GM18858 (cell line): ENCODE data around the gene HEMK1.
A peak's percentile ranks its signal among the peaks of the same experiment; 100 is the strongest.

Experiments used
- ATAC-seq: cut with Tn5 transposase; IDR thresholded peaks from one replicate; pipeline ENCODE4 v1.9.1; 2021; ENCODE audit not compliant: unreplicated experiment

Gene HEMK1

DNA sequence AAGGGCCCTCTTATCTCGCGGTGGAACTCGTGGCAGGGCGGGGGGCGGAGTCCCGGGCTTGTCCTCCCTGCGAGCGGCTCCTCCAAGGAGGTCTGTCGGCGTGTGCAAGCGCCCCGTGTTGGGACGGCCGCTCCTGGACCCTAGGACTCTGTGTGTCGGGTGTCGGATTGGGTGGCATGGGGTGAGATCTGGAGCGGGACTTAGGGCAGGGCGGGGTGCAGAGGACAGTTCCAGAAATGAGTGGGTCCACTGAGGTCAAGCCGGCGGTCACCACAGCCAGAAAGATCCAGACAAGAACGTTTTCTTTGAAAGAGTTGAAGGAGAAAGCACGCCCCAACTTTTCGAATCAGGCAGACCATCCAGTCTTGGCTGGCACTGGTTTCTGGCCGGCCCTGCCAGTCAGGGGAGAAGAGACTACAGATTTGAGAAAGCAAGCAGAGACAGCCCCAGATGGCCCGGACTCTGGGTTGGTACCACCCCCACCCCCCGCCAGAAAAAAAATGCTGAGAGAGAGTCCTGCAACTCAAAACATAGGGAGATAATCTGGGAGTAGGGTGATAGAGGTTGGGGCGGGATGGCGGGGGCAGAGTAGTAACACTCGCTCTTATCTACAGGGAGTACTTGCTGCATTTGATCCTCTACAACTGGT is 43.0 kb downstream of the HEMK1 start:
- no peak for ATAC-seq

DNA sequence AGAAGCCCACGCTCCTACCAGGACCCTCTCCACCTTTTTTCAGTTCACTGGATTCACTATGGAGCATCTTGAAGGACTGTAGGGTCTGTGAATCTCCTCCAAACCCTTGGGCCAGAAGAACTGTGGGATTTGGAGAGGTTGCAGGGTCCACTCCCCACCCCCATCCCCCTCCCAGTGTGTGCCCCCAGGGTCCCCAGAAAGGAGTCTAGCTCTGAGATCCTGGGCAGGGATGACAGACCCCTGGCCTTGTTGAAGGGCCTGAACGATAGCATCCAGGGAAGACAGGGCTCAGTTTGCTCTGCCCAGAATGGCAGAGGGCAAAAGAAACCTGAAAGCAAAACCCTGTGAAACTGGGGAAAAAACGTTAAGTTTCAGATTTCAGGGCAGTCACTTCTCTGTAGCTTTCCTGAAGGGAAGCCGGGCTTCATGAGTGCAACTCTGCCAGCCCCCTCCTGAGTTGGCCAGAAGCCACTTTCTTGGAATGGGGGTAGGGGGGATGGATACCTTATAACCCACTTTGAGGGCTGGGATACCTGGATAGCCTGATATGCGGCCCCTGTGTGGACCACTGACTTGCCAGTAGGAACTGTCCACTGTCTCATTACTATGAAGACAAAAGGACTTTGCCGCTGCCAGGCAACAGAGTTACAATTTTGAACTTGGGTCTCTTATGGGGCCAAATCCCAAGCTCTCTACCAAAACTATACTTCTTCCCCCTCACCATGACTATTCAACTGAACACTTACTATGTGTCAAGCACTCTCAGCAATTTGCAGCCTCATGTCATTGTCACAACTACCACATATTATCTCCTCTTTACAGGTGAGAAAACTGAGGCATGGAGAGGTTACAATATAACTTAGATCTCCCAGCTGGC is 43.9 kb downstream of the HEMK1 start:
- ATAC-seq = no peak

GRCh38 chr3:50615190-50615589 is 45.9 kb downstream of the HEMK1 start:
- no peak for ATAC-seq

GRCh38 chr3:50616003-50616769 is 46.9 kb downstream of the HEMK1 start:
- ATAC-seq = peak; percentile 38

DNA sequence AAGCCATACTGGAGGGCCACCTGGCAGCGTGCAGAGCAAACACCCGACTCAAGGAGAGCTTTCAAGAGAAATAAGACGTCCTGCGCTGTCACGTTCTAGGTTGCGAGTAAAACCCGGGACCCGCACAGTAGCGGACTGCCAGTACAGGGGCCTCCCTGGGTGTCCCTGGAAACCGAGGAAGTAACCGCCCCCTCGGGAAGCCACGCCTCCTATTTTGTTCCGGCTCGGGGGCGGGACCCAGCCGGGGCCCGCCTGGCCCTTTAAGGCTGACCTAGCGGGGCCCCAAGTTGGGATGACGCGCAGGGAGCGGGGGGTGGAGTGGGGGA is 47.4 kb downstream of the HEMK1 start:
- ATAC-seq = peak; percentile 50

GRCh38 chr3:50617096-50617791 is 47.9 kb downstream of the HEMK1 start, which contains the start of gene MAPKAPK3:
Gene MAPKAPK3 (plus strand): TSS chr3:50617151. CDS start chr3:50617566, 415 bp downstream.
- ATAC-seq = peak; percentile 16

DNA sequence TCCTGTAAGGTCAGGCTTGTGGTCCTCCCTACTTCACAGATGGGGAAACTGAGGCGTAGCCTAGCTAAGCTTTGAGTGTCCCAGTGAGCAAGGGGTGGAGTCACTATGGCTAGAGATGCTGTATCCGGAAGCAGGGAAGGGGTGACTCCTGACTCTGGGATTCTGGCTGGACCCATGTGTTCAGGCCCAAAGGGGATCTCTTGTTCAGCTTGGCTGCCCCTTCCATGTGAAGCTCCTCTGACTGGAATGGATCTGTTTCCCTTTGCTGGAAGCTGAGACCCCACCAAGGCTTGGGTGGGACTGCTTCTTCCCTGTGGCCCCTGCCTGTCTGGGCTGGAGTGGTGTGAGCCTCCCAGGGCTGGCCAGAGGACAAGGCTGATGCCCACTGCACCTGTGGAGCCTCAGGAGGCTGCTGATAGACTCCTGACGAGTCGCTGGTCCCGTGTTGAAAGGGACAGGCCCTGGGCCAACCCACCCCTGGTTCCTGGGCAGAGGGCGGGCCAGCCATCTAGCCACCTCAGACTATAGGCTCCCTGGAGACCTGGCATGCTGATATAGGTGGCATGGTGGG is 48.7 kb downstream of the HEMK1 start:
- no peak for ATAC-seq

- no peak for ATAC-seq
Observed at GRCh38 chr3:50620420-50620819, 51.1 kb downstream of the HEMK1 start.

DNA sequence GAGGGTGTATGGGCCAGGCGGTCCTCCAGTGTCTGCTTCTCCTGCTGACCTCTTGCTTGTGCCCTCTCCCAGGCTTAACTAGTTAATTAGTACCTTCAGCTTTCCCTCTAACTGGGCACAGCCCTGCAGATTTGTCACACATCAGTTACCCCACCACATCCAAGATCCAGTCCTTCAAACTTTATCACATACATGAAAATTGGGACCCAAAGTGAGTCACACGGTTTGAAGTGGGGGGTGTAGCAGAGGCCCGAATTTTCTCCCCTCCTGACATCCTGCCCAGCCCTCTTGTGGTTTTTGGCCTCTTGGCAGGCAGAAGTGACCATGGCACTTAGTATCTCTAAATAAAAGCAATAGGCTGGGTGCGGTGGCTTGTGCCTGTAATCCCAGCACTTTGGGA is 51.5 kb downstream of the HEMK1 start:
- ATAC-seq = no peak

DNA sequence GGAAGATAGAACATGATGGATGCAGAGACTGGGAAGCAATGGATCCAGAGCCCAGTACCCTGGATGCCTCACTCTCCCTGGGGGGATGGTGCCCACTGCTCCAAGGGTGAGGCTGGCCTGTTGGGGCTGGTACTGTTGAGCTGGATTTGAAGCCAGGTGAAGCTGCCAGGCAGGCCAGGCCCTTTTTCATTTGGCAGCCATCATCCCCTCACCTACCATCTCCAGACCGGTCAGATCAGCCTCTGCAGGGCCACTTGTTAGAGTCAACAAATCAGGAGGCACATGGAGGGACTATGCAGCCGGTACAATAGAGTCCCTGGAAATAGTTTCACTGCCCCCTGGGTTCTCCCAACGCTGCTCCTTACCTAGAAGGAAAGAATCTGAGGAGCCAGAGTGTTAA is 53.6 kb downstream of the HEMK1 start:
- ATAC-seq = no peak

DNA sequence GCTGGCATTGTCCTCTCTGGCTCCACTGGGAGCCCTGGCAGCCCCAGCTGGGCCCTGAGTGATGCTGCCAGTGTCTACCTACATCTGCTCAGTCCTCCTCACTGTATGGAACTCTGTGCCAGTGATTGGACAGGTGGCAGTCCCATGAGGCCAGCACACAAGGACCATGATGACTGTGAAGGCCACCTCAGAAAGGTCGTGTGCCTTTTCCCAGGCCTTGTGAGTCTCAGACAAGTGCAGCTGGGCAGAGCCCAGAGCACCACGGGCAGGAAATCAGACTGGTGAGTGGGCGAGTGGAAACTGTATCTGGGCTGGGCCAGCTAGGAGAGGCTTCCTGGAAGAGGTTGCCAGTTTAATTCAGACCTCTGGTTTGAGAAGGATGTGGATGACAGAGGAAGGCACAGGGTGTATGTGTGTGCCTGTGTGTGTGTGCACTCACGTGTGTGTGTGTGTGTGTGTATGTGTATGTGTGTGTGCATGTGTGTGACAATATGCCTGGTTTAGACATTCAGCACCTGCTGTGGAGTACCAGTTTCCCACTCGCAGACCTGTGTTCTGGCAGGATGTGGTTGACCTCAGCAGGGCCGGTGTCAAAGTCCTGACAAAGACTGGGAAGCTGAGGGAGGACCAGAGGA is 54.6 kb downstream of the HEMK1 start:
- ATAC-seq = peak; percentile 48

- no peak for ATAC-seq
Observed at GRCh38 chr3:50624634-50625033, 55.3 kb downstream of the HEMK1 start.

DNA sequence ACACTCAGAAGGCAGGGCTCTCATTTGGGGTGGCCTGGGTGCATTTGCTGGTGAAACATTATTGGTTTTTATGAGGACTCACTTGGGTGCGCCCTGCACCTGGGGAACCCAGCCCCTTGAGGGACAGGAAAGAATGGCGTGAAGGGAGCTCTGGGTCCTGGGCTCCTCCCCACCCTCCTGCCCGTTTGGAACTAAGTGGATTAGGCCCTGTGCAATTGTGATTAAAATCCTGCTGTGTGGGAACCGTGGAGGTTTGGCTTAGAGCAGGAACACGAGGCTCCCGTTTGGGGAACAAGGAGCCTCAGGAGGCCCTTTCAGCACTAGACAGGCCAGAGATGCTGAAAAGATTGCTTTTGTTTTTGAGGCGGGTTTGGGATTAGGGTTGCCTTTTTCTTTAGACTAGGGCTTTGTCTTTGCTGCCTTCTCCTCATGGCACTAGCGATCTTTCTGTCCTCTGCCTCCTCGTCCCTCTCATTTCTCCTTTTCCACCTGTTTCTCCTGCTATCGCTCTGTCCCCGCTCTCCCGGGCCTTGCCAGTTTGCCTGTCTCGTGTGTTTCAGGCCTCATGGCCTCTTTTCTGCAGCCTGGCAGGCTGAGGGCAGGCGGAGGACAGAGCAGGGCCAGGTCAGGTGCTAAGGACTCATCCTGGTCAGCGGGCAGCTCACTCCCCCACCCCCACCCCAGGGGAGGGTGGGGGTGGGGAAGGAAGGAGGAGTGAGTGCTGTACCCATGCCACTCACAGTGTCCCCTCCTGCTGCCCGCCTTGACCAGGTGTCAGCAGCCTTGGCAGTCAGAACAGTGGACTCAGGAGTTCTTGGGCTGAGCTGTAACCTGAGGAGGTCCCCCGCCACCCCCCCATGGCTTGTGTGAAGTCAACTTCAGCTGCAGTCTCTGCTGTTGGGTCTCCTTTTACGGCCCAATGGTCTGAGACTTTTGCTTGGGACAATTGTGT is 56.2 kb downstream of the HEMK1 start:
- ATAC-seq = no peak

GRCh38 chr3:50626401-50626800 is 57.1 kb downstream of the HEMK1 start:
- no peak for ATAC-seq

DNA sequence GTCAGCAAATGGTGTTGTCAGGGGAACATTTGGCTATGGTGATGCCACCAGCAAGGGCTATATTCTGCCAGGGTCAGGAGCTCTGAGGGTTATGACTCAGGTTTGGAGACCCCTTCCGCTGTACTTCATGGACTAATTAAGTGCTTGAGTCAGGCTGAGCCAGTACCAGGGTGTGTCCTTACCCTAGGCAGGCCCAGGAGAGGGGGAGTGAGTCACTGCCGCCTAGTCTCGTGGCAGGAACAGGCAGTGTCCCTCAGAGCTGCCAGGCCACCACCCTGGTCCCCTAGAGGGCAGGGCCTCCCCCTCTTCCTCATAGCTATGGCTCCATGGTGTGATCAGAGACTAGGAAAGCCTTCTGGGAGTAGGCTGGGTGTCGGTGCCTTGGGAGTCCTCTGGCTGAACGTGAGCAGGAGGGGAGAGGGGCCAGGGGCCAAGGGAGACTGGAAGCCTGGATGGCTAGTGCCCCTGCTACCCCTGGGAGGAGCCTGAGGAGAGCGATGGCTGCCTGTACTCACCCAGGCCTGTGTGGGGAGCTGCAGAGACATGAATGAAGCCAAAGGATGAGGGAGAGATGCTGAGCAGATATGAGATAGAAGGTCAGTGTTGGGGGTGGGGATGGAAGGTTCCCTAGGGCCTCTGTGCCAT is 58.2 kb downstream of the HEMK1 start:
- ATAC-seq = no peak

DNA sequence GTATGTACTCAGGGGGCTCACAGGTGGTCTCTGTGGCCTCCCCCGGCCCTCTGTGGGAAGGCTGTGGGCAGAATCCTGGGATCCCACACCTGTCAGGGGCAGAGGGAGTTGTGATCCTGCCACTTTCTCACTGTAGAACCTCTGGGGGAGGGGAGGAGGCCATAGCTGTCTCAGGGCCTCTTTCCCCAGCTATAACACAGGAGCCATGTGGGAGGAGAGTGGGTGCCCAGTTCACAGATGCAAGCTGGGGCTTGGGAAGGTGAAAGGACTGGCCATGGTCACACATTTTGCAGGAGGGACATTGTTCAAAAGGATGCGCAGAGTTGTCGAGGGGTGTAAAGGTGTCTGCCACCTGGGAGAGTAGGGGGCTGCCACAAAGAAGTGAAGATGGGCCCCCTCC is 59.3 kb downstream of the HEMK1 start:
- no peak for ATAC-seq

DNA sequence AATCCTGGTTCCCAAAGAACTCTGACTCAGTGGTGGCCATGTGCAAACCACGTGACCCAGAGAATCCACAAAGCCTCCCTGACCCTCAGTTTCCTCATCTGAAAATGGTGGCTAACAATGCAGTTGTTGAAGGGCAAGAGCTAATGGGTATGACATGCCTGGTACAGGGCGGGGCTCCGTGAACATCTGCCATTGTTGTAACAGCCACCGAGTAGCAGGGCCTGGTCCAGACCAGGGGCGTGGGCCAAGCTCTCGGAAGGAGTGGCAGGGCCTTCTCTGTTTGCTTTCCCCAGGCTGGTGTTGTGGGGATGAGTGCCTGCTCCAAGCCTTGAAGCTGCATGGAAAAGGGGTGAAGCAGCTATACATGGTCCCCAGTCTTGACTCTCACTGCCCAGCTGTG is 61.1 kb downstream of the HEMK1 start:
- ATAC-seq = no peak

DNA sequence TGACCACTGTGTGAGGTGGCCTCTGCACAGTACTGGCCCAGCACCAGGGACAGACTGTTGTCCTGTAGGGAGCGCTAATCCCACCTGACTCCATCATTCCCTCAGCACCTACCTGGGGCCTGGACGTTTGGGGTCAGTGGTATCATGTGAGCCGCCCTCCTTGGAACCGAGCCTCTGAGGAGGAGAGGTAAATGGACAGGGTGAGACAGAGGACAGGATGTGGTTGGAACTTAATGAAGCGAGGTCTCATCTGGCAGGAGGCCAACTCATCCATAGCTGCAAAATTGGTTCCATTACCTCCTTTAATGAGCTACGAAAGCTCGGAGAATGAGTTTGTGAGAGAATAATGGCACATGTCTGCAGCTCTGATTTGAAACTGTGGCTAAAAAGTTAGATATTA is 61.6 kb downstream of the HEMK1 start:
- no peak for ATAC-seq

GRCh38 chr3:50632450-50632849 is 63.1 kb downstream of the HEMK1 start:
- no peak for ATAC-seq
